Keratinocyte (primary cell): ENCODE data around the gene TMEM258. TPM values are rescaled to one million over a fixed set of nuclear protein-coding genes. Genes with fewer than 3 reads are reported as not detected.

Experiments
- DNase-seq: peaks from one replicate; pipeline ENCODE4 v3.0.0-alpha.2; 2011; ENCODE audit warnings: low read depth, missing footprints, low spot score
- FAIRE-seq: peaks from 2 replicates; lab custom pipeline; 2011; peaks lifted over from hg19 to GRCh38; lab: Jason Lieb, UNC
- H2AFZ ChIP-seq: 2 replicates; pipeline ENCODE4 v1.6.0; 2012; ENCODE audit warnings: low read length, control low read depth, inconsistent platforms; ENCODE audit not compliant: control insufficient read depth
- H3K27ac ChIP-seq: 2 replicates; pipeline ENCODE4 v1.5.1; 2011; ENCODE audit warnings: low read length; ENCODE audit not compliant: control insufficient read depth, insufficient read depth
- H3K27me3 ChIP-seq: 3 replicates; pipeline ENCODE4 v1.6.0; 2011; ENCODE audit warnings: low read length; ENCODE audit not compliant: control insufficient read depth, insufficient read depth; ENCODE audit errors: extremely low read depth
- H3K36me3 ChIP-seq, 2 experiments: 2 replicates in 1 of 2; 3 replicates in 1 of 2; pipeline ENCODE4 v1.5.1; 2011; ENCODE audit warnings: low read length in 2 of 2, mild to moderate bottlenecking in 1 of 2; ENCODE audit not compliant: control insufficient read depth in 2 of 2, insufficient read depth in 2 of 2; ENCODE audit errors: extremely low read depth in 1 of 2
- H3K4me1 ChIP-seq: 3 replicates; pipeline ENCODE4 v1.5.1; 2011; ENCODE audit warnings: low read length; ENCODE audit not compliant: control insufficient read depth, insufficient read depth; ENCODE audit errors: extremely low read depth
- H3K4me2 ChIP-seq: 3 replicates; pipeline ENCODE4 v1.6.0; 2011; ENCODE audit warnings: low read depth, low read length; ENCODE audit not compliant: control insufficient read depth, insufficient read depth; ENCODE audit errors: extremely low read depth
- H3K4me3 ChIP-seq, 3 experiments: fragments of 200-600 bp in 1 of 3; sonication (generic) in 1 of 3; 2 replicates in 2 of 3; 3 replicates in 1 of 3; pipeline ENCODE4 v1.5.1; 2011 to 2016; ENCODE audit warnings: low read length in 3 of 3, mild to moderate bottlenecking in 3 of 3, control low read depth in 2 of 3, inconsistent platforms in 1 of 3, low read depth in 1 of 3, mixed read lengths in 1 of 3, mixed run types in 1 of 3, moderate library complexity in 1 of 3; ENCODE audit not compliant: control insufficient read depth in 2 of 3, insufficient read depth in 2 of 3; ENCODE audit errors: extremely low read depth in 1 of 3
- H3K79me2 ChIP-seq: 2 replicates; pipeline ENCODE4 v1.6.0; 2012; ENCODE audit warnings: low read length; ENCODE audit not compliant: control insufficient read depth, insufficient read depth
- H3K9ac ChIP-seq: 3 replicates; pipeline ENCODE4 v1.6.0; 2011; ENCODE audit warnings: low read length; ENCODE audit not compliant: control insufficient read depth, insufficient read depth; ENCODE audit errors: extremely low read depth
- H3K9me1 ChIP-seq: 3 replicates; pipeline ENCODE4 v1.6.0; 2011; ENCODE audit warnings: low read length; ENCODE audit not compliant: control insufficient read depth, insufficient read depth; ENCODE audit errors: extremely low read depth
- H3K9me3 ChIP-seq: 2 replicates; pipeline ENCODE4 v1.5.1; 2012; ENCODE audit warnings: low read depth, low read length; ENCODE audit not compliant: control insufficient read depth
- H4K20me1 ChIP-seq: 3 replicates; pipeline ENCODE4 v1.6.0; 2011; ENCODE audit warnings: low read length; ENCODE audit not compliant: control insufficient read depth, insufficient read depth; ENCODE audit errors: extremely low read depth
- EZH2 ChIP-seq: IDR thresholded peaks from one replicate; pipeline ENCODE4 v1.6.1; 2012; ENCODE audit warnings: inconsistent platforms, mild to moderate bottlenecking, low read length, moderate library complexity
- dilution Hi-C: fragments of 300-500 bp; cut with MboI; formaldehyde crosslinking; loops from one replicate; pipeline ENCODE4 v1.7.0; 2020; ENCODE audit warnings: low sequenced_read_pairs; ENCODE audit not compliant: extremely low pct_ligation_motif_present
- polyA plus RNA-seq, 5 experiments: library from polyadenylated mRNA; depleted of rRNA in 3 of 5; stranded (reverse) in 3 of 5; stranded (forward) in 1 of 5; unstranded in 1 of 5; fragments of >200 nt; gene quantifications; 1 replicate in 1 of 5; 2 replicates in 3 of 5; 3 replicates in 1 of 5; pipeline versions ENCODE4 v1.2.1 to v1.2.3, GENCODE V29; 2011 to 2012; ENCODE audit warnings: missing spikeins in 2 of 5, low read depth in 1 of 5, low replicate concordance in 1 of 5
- TF ChIP-seq, protein P1 (sequence below), 3 experiments: IDR thresholded peaks in 1 of 3; conservative IDR thresholded peaks in 1 of 3; optimal IDR thresholded peaks in 1 of 3; 2 replicates in 2 of 3; 3 replicates in 1 of 3; pipeline versions ENCODE3 to v1.5.1; 2011; ENCODE audit warnings: low read length in 3 of 3, mild to moderate bottlenecking in 3 of 3, moderate library complexity in 2 of 3, control low read depth in 1 of 3, inconsistent platforms in 1 of 3; ENCODE audit not compliant: insufficient read depth in 2 of 3; ENCODE audit errors: extremely low read depth in 1 of 3

The TMEM258 gene
- polyA plus RNA-seq, 1 donor (not counting 4 experiments of a cell fraction or from before 2014, with no cell fraction given), result 249 TPM

- TF ChIP-seq, protein P1, sequence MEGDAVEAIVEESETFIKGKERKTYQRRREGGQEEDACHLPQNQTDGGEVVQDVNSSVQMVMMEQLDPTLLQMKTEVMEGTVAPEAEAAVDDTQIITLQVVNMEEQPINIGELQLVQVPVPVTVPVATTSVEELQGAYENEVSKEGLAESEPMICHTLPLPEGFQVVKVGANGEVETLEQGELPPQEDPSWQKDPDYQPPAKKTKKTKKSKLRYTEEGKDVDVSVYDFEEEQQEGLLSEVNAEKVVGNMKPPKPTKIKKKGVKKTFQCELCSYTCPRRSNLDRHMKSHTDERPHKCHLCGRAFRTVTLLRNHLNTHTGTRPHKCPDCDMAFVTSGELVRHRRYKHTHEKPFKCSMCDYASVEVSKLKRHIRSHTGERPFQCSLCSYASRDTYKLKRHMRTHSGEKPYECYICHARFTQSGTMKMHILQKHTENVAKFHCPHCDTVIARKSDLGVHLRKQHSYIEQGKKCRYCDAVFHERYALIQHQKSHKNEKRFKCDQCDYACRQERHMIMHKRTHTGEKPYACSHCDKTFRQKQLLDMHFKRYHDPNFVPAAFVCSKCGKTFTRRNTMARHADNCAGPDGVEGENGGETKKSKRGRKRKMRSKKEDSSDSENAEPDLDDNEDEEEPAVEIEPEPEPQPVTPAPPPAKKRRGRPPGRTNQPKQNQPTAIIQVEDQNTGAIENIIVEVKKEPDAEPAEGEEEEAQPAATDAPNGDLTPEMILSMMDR (optimal IDR thresholded peaks at IDR 0.05 in 1 of 3, IDR thresholded peaks at IDR 0.05 in 1 of 3, conservative IDR thresholded peaks at IDR 0.05 in 1 of 3; ENCODE audit: extremely low read depth in 1 of 3, insufficient read depth in 2 of 3, low read length in 3 of 3), result no peak
- no peak for TF ChIP-seq EZH2
- no peak for FAIRE-seq
Measured at GRCh38 chr11:61806785-61807184, 14.4 kb upstream of the TMEM258 start.

GRCh38 chr11:61805146-61805545 is 12.7 kb upstream of the TMEM258 start:
- H3K36me3 ChIP-seq, result peaks cover 7 to 24% of the 10 kb centered on the region in 2 experiments
- H3K9ac ChIP-seq, result no peak overlapping the region
- no peaks in the 10 kb centered on the region for H3K4me1 ChIP-seq
- no peaks in the 10 kb centered on the region for H4K20me1 ChIP-seq
- no peak overlapping the region for H3K4me3 ChIP-seq
- H3K4me2 ChIP-seq, result no peak overlapping the region
- H3K9me3 ChIP-seq, result no peaks in the 10 kb centered on the region
- DNase-seq (no peak), FAIRE-seq (no peak)
- TF ChIP-seq, protein P1 (optimal IDR thresholded peaks at IDR 0.05 in 1 of 3, IDR thresholded peaks at IDR 0.05 in 1 of 3, conservative IDR thresholded peaks at IDR 0.05 in 1 of 3; ENCODE audit: extremely low read depth in 1 of 3, insufficient read depth in 2 of 3, low read length in 3 of 3), result no peak
- TF ChIP-seq EZH2, result no peak
- no peaks in the 10 kb centered on the region for H3K27me3 ChIP-seq
- H3K79me2 ChIP-seq, result no peaks in the 10 kb centered on the region
- H3K27ac ChIP-seq, result no peak overlapping the region
- no peak overlapping the region for H2AFZ ChIP-seq
- H3K9me1 ChIP-seq, result peaks cover 3% of the 10 kb centered on the region
- dilution Hi-C loops, result no loop called here

More at GRCh38 chr11:61806785-61807184, 14.4 kb upstream of the TMEM258 start:
- Histone ChIP-seq H3K36me3 (peaks cover 7 to 25% of the 10 kb centered on the region in 2 experiments), H3K9me3 (no peaks in the 10 kb centered on the region), H3K4me2 (no peak overlapping the region), H3K9ac (no peak overlapping the region), H3K79me2 (no peaks in the 10 kb centered on the region), H3K27me3 (no peaks in the 10 kb centered on the region), H3K4me3 (no peak overlapping the region), H2AFZ (no peak overlapping the region), H4K20me1 (no peaks in the 10 kb centered on the region), H3K27ac (no peak overlapping the region), H3K9me1 (peaks cover 3% of the 10 kb centered on the region), H3K4me1 (no peaks in the 10 kb centered on the region)
- DNase-seq, result no peak
- dilution Hi-C loops, result no loop called here
